Measurements from ENCODE around the gene PRKCE.

The PRKCE gene

GRCh38 chr2:45979065-45979464 is 327.6 kb downstream of the PRKCE start:
- DNase-seq, result no peak

DNA sequence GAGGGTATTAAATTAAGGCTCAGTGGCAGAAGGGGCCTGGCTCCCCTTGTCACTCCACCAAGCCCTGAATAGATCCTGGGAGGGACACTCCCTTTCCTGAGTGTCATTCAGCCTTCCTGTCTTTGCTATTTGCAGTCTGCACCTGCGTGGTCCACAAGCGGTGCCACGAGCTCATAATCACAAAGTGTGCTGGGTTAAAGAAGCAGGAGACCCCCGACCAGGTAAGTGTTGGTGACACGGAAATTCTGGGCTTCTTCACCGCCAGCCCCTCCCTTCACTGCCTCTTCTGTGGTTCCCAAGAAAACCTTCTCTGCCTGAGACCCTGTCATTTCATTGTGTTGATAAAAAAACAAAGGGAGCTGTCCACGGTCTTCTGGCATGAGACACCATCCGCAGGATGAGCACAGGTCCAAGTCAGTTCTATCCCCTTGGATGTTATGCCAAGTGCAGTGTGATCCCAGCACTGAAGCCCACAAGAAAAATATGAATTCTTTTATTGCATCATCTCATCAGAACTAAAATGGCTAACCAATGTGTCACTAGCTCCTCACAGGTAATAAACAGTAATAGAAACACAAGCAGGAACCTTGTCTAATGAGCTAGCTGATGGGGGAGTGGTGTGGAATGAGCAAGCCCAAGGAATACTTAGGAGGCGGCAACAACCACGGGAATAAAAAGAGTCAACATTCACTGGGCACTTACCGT is 328.8 kb downstream of the PRKCE start:
- DNase-seq, result no peak

DNA sequence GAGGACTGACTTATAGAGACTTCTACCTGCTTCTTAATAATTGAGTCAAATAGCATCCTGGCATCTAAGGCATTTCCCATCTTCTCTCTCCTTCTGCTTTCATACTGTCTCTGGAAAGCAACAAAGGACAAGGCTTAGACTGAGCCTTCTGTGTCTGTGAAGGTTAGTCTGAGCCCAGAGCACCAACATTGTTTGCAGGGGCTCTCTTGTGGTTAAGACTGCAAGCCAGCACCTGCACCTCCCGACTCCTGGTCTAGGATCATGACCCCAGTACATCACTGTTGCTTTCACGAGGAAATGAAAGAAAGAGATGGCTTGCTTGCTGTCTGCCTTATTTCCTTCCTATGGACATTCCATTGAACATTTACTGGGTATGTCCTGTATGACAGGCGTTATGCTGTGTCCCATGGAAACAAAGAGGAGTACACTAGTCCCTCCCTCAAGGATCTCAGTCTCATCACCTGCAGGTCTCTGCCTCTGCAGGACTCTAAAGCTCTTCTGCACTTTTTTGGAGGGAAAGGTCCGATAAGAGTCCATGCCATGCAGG is 330.0 kb downstream of the PRKCE start:
- no peak for DNase-seq

DNA sequence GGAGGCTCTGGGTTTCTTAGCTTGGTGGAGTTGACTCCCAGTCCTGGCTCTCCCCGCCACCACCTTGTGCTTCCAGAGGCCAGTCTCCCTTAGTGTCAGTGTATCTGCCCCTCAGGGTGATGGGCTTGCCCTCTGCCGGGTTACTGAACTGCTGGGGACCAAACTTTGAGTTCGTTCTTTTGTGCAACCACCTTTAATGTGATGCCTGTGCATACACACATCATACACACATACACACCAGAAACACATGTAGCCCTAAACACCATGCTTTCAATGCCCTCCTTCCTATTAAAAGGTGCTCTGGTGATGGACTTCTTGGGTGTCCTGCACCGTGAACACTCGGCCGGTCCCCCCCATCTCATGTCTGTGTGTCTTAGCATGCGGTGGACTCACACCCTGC is 330.6 kb downstream of the PRKCE start:
- no peak for DNase-seq

DNA sequence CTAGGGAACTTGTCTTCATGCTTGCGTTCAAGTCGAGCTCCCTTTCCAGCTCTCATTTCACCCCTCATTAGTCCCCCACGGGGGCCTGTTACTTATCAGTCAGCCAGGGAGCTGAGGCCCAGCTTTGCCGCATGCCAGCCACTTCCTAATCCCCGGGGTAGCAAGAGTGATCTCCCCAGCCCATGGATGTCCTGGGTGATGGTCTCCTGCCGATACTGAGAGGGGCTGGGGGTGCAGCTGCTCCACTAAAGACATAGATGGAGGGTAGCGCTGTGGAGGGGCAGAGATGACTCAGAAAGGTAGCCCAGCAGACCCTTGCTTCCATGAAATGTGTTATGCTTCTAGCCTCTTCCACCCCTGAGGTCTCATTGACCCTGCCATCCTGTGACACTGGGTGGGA is 331.7 kb downstream of the PRKCE start:
- DNase-seq, result no peak

GRCh38 chr2:45984366-45984765 is 332.9 kb downstream of the PRKCE start:
- DNase-seq, result no peak

DNA sequence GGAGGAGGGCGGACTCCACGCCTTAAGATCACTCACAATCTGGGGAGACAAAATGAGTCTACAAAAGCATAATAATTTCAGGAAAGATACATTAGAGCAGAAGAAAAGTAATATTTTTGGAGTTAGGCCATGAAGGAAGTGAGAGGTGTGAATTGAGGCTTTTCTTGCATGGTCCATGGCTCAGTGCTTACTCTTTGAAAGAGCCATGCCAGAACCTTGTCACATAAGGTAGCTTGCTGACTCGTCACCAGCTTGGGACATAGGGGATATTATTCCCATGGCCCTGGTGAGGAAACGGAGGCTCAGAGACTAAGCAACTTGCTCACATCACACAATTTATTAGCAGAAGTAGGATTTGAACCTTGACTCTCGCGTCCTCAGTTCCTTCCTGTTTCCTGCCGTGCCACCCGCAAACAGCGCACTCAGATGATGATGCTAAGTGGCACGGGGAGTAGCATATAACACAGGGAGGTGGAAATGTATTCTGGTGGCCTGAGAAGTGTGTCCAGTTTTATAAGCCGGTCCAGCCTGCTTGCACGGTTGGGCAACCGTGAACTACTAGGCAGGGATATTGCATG is 333.5 kb downstream of the PRKCE start:
- no peak for DNase-seq

DNA sequence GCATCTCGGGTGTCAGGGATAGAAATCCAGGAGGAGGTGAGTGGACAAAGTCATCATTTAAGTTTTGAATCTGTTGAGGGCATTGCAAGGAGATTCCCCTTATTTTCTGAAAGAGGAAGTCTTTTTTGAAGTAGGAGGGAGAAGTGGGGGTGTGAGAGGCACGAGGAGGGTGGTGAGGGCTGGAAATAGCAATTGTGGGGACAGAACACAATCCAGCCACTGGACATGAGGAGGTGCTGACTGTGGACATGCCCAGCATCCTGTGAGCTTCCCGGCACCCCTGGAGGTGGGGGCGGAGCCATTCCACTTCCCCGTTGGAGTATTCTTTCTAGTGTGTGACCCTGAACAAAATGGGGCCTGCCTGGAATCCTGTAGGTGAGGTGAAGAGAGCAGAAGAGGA is 335.0 kb downstream of the PRKCE start:
- no peak for DNase-seq

DNA sequence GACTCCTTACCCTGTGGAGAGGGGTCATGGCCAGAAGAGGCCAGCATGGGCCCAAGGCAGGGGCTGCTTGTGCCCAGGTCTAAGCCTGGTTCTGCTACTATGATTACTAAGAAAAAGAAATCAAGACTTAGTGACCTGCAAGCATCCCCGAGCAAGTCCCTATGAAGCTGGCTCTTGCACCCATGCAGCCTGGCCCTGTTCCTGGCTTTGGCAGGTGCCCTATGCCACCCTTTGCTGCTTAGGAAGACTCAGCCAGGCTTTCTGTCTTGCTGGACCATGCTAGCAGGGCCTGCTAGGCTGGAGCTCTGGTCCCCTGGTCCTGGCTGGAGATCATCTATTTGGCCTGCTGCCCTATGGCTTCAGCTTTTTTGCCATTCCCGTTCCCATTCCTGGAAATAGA is 336.4 kb downstream of the PRKCE start:
- no peak for DNase-seq

DNA sequence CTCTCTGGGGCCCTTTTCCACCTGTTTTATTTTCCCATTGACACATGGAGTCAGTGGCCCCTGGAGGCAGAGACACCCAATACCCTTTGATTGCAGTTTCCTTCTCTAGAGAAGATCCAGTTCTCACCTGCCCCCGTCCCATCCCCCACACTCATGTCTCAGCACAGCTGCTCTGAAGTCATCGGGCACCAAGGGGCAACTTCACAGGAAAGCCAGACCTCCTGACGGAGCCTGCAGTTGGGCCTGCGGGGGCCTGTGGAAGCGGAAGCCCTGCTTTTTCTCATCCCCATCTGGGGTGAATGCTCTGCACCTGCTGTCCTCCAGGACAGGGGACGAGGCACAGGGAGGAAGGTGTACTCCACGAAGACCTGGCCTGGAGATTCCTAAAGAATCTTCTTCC is 337.4 kb downstream of the PRKCE start:
- DNase-seq, result no peak

DNA sequence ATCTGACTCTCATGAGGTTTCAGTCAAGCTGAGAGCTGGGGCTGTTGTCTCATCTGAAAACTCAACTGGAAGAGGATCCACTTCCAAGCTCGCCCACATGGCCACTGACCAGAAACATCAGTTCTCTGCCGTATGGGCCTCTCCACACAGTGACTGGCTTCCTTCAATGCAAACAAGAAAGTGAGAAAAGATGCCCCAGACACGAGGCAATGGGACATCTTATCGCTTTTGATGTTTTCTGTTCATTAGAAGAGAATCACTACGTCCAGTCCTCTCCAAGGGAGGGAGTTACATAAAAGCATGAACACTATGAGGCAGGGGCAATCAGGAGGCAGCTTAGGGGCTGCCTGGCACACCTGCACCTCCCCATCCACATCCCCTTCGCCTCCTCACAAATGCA is 338.7 kb downstream of the PRKCE start:
- DNase-seq, result no peak

DNA sequence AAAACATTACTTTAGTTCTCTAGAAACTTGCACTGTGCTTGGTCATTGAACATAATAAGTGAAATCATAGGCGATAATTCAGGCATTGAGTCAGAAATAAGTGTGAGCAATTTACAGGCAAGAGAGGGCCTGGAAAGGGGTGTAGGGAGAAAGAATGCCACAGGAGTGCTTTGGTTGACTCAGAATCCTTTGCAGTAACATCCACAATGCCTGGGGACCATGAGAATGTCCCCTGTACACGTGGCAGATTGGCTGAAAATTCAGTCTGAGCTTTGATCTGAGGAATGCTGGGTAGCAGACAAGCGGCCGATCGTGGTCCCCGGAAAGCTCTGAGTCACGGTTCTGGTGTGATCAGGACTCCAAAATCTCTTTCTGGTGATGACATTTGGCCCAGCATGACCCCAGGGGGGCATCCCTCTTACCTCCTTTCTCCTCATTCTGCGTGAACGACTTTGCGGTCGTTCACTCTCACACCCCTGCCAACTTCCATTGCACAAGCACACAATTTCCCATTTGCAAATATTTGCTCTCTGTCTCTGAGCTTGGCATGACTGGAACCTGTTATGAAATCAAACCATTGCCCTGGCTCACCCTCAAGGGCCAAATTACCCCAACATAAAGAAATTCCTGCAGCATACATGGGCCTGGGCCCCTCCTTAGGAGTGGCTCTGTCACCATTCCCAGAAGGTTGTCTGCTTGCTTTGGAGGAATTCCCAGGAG is 340.7 kb downstream of the PRKCE start:
- DNase-seq, result no peak

DNA sequence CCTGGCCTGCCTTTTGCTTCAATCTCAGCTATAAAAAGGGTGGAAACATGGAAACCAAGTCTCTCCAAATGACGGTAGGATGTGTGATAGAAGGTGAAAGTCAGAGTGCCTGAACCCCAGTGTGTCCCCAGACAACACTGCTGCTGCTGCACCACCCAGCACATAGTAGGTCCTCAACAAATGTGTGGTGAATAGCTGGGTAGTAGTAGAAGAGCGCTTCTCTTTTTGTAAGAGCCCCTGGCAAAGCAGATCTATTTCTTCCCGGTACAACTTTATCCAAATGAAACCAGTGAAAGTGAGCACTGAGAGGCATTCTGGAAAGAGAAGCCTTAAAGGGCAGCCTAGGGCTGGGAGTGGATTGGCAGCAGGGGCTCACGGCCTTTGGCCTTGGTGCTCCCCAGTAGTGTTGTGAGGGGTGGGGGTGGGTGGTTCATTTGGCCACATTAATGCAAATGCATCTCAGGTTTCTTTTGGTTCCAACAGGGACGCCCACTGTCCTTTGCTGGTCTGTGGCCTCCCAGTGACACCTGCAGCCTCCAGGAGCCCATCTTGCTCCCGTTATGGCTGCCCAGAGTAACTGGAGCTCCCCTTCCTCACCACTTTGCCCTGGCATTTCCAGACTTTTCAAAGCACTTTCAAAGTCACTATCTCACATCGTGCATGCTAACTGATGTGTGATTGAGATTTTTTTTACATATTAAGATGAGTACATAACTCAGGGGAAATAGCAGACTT is 341.4 kb downstream of the PRKCE start:
- DNase-seq, result no peak

- DNase-seq, result no peak
These were observed 342.1 kb downstream of the PRKCE start for GRCh38 chr2:45993476-45993991.

GRCh38 chr2:45994060-45994459 is 342.6 kb downstream of the PRKCE start:
- no peak for DNase-seq

- no peak for DNase-seq
These were observed 349.2 kb downstream of the PRKCE start for GRCh38 chr2:46000660-46001059.

GRCh38 chr2:46001290-46001689 is 349.8 kb downstream of the PRKCE start:
- no peak for DNase-seq

- DNase-seq, result no peak
These were observed 350.4 kb downstream of the PRKCE start for GRCh38 chr2:46001741-46002506.

- no peak for DNase-seq
These were observed 351.0 kb downstream of the PRKCE start for GRCh38 chr2:46002507-46002883.

DNA sequence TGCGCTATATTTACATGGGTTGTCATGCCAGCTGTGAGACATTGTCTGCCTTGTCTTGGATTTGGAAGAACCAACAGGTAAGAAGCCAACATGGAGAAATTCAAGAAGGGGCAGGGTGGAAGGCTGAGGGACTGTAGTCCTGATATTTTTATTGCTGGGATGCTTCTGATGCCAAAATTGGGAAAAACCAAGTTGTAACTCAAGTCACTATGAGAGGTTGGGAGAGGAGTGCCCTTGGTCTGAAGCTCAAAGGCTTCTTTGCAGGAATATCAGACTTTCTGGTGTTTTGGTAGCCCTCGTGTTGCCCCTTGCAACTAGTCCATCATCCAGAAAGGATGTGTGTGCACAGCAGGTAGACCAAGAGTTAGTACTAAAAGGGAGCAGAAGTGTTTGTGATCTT is 351.5 kb downstream of the PRKCE start:
- no peak for DNase-seq

- DNase-seq, result no peak
These were observed 352.5 kb downstream of the PRKCE start for GRCh38 chr2:46003903-46004473.

GRCh38 chr2:46006473-46007025 is 355.1 kb downstream of the PRKCE start:
- DNase-seq, result no peak

Measured in GF-D8 (cell line).